Bronchial epithelial cell (primary cell): ENCODE data around the gene DNAJB4. TPM values are rescaled to one million over a fixed set of nuclear protein-coding genes. Genes with fewer than 3 reads are reported as not detected.
A peak's percentile ranks its signal among the peaks of the same experiment; 100 is the strongest.

Source experiments
- DNase-seq: peaks from one replicate; pipeline ENCODE4 v3.0.0-alpha.2; 2010; ENCODE audit warnings: low read depth
- FAIRE-seq: peaks from 2 replicates; lab custom pipeline; 2011; peaks lifted over from hg19 to GRCh38; lab: Jason Lieb, UNC
- H3K27me3 ChIP-seq: 2 replicates; pipeline ENCODE4 v1.5.1; 2011; ENCODE audit warnings: low read length; ENCODE audit not compliant: control insufficient read depth, insufficient read depth
- H3K36me3 ChIP-seq: 2 replicates; pipeline ENCODE4 v1.5.1; 2011; ENCODE audit warnings: low read length; ENCODE audit not compliant: control insufficient read depth, insufficient read depth
- H3K4me3 ChIP-seq: 2 replicates; pipeline ENCODE4 v1.5.1; 2011; ENCODE audit warnings: mild to moderate bottlenecking, low read depth, low read length, control low read depth
- CTCF ChIP-seq: IDR thresholded peaks from 2 replicates; pipeline ENCODE4 v1.5.1; 2011; ENCODE audit warnings: mild to moderate bottlenecking, moderate library complexity, low read length, control low read depth, inconsistent platforms; ENCODE audit not compliant: insufficient read depth, severe bottlenecking
- total RNA-seq: library from RNA; depleted of rRNA; stranded (reverse); fragments of >200 nt; gene quantifications from 2 replicates; pipeline ENCODE4 v1.2.1, GENCODE V29; 2014

Gene DNAJB4
- total RNA-seq, 1 donor from 2014 or later = 6.8 TPM

- FAIRE-seq = no peak
These were observed 20.8 kb upstream of the DNAJB4 start for GRCh38 chr1:77983997-77984355.

GRCh38 chr1:77984629-77985028 is 20.1 kb upstream of the DNAJB4 start:
- no peak for FAIRE-seq

More at GRCh38 chr1:77983997-77984355, 20.8 kb upstream of the DNAJB4 start:
- TF ChIP-seq CTCF = no peak
- Histone ChIP-seq H3K27me3 (no peaks in the 10 kb centered on the region), H3K36me3 (no peaks in the 10 kb centered on the region), H3K4me3 (no peak overlapping the region)
- DNase-seq = no peak

GRCh38 chr1:77986810-77987209 is 17.9 kb upstream of the DNAJB4 start:
- FAIRE-seq (no peak), DNase-seq (peak; percentile 29)
- H3K27me3 ChIP-seq = no peaks in the 10 kb centered on the region
- TF ChIP-seq CTCF = no peak
- H3K36me3 ChIP-seq = no peaks in the 10 kb centered on the region
- H3K4me3 ChIP-seq = no peak overlapping the region

More at GRCh38 chr1:77984629-77985028, 20.1 kb upstream of the DNAJB4 start:
- no peak for DNase-seq
- H3K4me3 ChIP-seq = no peak overlapping the region
- no peaks in the 10 kb centered on the region for H3K36me3 ChIP-seq
- no peak for TF ChIP-seq CTCF
- no peaks in the 10 kb centered on the region for H3K27me3 ChIP-seq

- DNase-seq (no peak), FAIRE-seq (no peak)
- Histone ChIP-seq H3K4me3 (no peak overlapping the region), H3K36me3 (no peaks in the 10 kb centered on the region), H3K27me3 (no peaks in the 10 kb centered on the region)
- no peak for TF ChIP-seq CTCF
These were observed 16.8 kb upstream of the DNAJB4 start for GRCh38 chr1:77987919-77988318.

- FAIRE-seq = no peak
- TF ChIP-seq CTCF = no peak
- Histone ChIP-seq H3K36me3 (no peaks in the 10 kb centered on the region), H3K4me3 (no peak overlapping the region), H3K27me3 (no peaks in the 10 kb centered on the region)
- no peak for DNase-seq
These were observed 15.0 kb upstream of the DNAJB4 start for GRCh38 chr1:77989744-77990143.

- no peak for TF ChIP-seq CTCF
- H3K27me3 ChIP-seq = no peaks in the 10 kb centered on the region
- peaks cover 2% of the 10 kb centered on the region for H3K36me3 ChIP-seq
- no peak for DNase-seq
- H3K4me3 ChIP-seq = no peak overlapping the region
- no peak for FAIRE-seq
These were observed 14.0 kb upstream of the DNAJB4 start for GRCh38 chr1:77990629-77991204.
